ENCODE data around the gene KRT31.

DNA sequence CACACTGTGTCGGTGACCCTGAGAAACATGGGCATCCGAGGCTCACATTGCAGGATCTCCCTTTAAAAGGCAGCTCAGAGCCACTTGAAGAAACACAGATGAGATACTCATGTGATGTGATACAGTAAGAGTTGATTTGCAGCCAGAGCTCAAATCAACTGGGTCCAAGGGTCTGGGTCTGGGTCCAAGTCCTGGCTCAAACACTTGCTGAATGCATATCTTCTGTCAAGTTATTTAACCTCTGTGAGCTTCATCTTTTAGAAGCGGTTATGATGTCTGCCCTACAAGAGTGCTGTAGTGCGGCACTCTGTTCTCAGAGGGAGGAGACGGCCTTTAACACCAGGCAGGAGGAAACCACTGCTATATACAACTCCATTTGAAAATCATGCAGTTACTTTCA lies 37.0 kb upstream of the KRT31 start:
- TF ChIP-seq, protein P1, sequence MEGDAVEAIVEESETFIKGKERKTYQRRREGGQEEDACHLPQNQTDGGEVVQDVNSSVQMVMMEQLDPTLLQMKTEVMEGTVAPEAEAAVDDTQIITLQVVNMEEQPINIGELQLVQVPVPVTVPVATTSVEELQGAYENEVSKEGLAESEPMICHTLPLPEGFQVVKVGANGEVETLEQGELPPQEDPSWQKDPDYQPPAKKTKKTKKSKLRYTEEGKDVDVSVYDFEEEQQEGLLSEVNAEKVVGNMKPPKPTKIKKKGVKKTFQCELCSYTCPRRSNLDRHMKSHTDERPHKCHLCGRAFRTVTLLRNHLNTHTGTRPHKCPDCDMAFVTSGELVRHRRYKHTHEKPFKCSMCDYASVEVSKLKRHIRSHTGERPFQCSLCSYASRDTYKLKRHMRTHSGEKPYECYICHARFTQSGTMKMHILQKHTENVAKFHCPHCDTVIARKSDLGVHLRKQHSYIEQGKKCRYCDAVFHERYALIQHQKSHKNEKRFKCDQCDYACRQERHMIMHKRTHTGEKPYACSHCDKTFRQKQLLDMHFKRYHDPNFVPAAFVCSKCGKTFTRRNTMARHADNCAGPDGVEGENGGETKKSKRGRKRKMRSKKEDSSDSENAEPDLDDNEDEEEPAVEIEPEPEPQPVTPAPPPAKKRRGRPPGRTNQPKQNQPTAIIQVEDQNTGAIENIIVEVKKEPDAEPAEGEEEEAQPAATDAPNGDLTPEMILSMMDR (IDR thresholded peaks at IDR 0.05), result no peak
- TF ChIP-seq POLR2A (IDR thresholded peaks at IDR 0.05), result no peak

All from body of pancreas (tissue), 4 donors.